GM12864 (cell line): ENCODE data around the gene SLC38A8.

Experiments
- DNase-seq: peaks from one replicate; pipeline ENCODE4 v3.0.0-alpha.2; 2011; ENCODE audit warnings: low read depth
- H3K4me3 ChIP-seq: 2 replicates; pipeline ENCODE4 v1.5.1; 2011; ENCODE audit warnings: mild to moderate bottlenecking, low read depth, low read length, control low read depth
- CTCF ChIP-seq: IDR thresholded peaks from 2 replicates; pipeline ENCODE4 v1.5.1; 2011; ENCODE audit warnings: low read depth, mild to moderate bottlenecking, moderate library complexity, low read length, control low read depth, inconsistent platforms; ENCODE audit errors: missing control alignments

Gene SLC38A8

DNA sequence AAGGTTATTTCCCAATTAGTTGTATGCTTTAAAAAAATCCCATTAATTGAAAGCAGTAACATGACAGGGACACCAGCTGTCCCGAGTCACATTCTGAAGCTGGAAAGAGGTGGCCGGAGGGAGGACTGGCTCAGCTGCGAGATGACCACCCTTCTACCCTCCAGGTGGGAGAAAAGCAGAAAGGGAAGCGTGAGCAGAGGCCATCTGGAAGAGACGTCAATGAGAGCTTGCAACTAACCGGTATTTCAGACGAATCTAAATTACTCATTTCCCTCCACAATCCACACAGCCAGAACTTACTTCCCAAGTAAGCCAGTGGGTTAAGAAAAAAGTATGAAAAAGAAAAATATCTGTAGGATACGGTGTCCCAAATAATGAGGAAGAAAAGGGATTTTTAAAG, 28.5 kb upstream of the SLC38A8 start:
- no peak for TF ChIP-seq CTCF
- DNase-seq = no peak
- H3K4me3 ChIP-seq = no peak overlapping the region

GRCh38 chr16:84069540-84069939, 26.9 kb upstream of the SLC38A8 start:
- DNase-seq = no peak
- TF ChIP-seq CTCF = no peak
- no peak overlapping the region for H3K4me3 ChIP-seq

DNA sequence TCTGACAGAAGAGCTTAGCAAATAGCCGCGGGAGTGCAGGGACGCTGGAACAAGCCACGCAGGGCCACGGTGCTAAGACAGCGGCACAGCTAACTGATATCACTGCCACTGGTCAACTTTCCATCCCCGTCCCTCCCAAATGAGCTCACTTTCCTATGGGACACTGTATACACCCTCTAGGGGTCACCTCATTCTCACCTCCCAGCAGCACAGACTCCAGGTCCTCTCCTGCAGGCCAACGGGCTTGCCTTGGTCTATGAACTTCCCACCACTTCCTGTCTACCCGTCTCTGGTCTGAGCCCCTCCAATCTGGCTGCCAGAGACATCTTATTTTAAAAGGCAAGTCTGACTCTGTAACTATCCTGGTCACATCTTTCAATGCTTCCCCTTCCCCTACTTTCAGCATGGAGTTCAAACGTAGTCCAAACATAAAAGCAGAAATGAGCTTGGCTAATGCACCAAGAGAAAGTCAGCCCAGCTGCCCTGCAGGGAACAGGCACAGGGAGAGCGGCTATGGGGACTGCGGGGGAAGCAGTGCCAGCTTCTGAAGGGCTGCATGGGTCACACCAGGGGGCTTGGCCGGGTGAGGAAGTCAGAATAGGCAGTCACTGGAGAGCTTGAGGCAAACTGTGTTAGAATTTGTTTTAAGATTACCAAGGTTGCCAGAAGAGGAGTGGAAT, 26.3 kb upstream of the SLC38A8 start:
- H3K4me3 ChIP-seq = no peak overlapping the region
- DNase-seq = no peak
- TF ChIP-seq CTCF = no peak

DNA sequence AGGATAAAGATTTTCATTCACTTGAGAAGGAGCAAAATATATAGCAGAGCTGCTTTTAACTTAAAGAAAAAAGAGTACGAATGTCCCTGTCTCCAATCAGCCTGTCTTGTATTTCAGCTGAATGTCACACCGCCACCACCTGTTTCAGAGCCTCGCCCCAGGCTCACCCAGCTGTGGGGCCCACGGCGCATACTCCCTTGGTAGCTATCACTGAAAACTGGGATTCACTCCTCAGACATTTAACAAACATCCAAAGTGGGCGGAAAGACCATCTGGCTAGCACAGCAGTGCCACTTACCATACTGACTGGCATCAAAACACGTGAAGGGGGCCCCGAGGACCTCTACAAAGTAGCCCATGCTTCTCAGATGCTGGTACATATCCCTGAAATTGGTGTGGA, 25.4 kb upstream of the SLC38A8 start:
- TF ChIP-seq CTCF = no peak
- no peak for DNase-seq
- no peak overlapping the region for H3K4me3 ChIP-seq

DNA sequence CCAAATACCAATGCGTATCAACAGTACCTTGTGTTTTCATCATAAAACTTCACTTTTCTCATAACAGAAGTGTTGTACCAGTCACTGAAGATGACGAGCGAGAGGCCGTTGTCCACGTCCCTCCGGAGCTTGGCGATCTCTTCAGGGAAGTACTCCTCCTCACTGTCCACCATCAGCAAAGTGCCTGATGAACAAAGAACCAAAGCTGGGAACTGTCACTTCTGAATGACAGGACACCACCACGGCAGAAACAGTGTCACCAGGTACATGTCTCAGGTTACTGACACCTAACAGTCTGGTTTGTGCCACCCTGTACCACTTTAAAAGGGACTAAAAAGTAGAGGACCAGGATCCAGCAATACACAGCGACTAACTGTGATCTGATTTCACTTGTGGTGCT, 25.0 kb upstream of the SLC38A8 start:
- no peak for DNase-seq
- H3K4me3 ChIP-seq = no peak overlapping the region
- no peak for TF ChIP-seq CTCF

- DNase-seq = no peak
- no peak overlapping the region for H3K4me3 ChIP-seq
- TF ChIP-seq CTCF = peak; percentile 63
These were observed 23.0 kb upstream of the SLC38A8 start for GRCh38 chr16:84065536-84066132.

GRCh38 chr16:84063980-84064379, 21.4 kb upstream of the SLC38A8 start:
- DNase-seq = no peak
- no peak for TF ChIP-seq CTCF
- no peak overlapping the region for H3K4me3 ChIP-seq
